Measurements from ENCODE around the gene MBD1. TPM values are rescaled to one million over a fixed set of nuclear protein-coding genes. Genes with fewer than 3 reads are reported as not detected.
A peak's percentile ranks its signal among the peaks of the same experiment; 100 is the strongest.
"Not testable (repeated sequence)": the region's sequence is repeated elsewhere in the genome, so short reads cannot be mapped to it uniquely, and the experiment has no call there.

The MBD1 gene
- polyA plus RNA-seq, 1 experiment: 35.3 TPM

GRCh38 chr18:50240080-50240563 lies 41.2 kb downstream of the MBD1 start:
- H3K27me3 ChIP-seq (ENCODE audit: control insufficient read depth, insufficient read depth, low read length): no peaks in the 10 kb centered on the region
- POLR2A ChIA-PET: no interaction called here
- TF ChIP-seq, protein P1, sequence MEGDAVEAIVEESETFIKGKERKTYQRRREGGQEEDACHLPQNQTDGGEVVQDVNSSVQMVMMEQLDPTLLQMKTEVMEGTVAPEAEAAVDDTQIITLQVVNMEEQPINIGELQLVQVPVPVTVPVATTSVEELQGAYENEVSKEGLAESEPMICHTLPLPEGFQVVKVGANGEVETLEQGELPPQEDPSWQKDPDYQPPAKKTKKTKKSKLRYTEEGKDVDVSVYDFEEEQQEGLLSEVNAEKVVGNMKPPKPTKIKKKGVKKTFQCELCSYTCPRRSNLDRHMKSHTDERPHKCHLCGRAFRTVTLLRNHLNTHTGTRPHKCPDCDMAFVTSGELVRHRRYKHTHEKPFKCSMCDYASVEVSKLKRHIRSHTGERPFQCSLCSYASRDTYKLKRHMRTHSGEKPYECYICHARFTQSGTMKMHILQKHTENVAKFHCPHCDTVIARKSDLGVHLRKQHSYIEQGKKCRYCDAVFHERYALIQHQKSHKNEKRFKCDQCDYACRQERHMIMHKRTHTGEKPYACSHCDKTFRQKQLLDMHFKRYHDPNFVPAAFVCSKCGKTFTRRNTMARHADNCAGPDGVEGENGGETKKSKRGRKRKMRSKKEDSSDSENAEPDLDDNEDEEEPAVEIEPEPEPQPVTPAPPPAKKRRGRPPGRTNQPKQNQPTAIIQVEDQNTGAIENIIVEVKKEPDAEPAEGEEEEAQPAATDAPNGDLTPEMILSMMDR (IDR thresholded peaks at IDR 0.05; ENCODE audit: low read depth, low read length): no peak
- H3K4me3 ChIP-seq (ENCODE audit: low read depth, low read length): no peak overlapping the region
- H3K27ac ChIP-seq (ENCODE audit: low read depth, low read length): no peak overlapping the region
- CTCF ChIA-PET: no interaction called here
- DNase-seq (ENCODE audit: low read depth, low spot score): no peak
- no peaks in the 10 kb centered on the region; the same call in 1 of the 2 replicates for H3K9me3 ChIP-seq (ENCODE audit: control insufficient read depth, insufficient read depth, low read length)

DNA sequence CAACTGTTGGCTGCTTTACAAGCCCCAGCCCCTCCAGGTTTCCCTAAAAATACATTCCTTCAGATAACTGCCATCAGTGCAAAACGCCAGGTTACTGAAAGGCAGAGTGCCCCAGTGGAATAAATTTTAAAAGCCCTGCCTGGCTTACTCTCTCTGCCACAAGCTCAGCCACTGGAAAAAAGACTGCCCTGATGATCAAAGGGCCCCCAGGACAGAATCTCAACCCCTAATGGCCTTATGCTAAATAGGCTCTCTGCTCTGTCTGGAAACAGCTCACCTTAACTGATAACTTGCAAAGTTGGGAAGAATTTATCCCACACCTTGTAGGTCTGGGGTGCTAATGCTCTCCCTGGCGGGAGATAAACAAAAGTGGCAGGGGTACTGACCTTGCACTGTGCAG lies 48.9 kb downstream of the MBD1 start:
- TF ChIP-seq, protein P1 (IDR thresholded peaks at IDR 0.05; ENCODE audit: low read depth, low read length): no peak
- DNase-seq (ENCODE audit: low read depth, low spot score): no peak
- ChIA-PET CTCF (no interaction called here), POLR2A (no interaction called here)
- Histone ChIP-seq H3K27ac (ENCODE audit: low read depth, low read length) (peak overlapping the region; percentile 11), H3K9me3 (ENCODE audit: control insufficient read depth, insufficient read depth, low read length) (no peaks in the 10 kb centered on the region), H3K27me3 (ENCODE audit: control insufficient read depth, insufficient read depth, low read length) (peaks cover 2% of the 10 kb centered on the region), H3K4me3 (ENCODE audit: low read depth, low read length) (no peak overlapping the region)

DNA sequence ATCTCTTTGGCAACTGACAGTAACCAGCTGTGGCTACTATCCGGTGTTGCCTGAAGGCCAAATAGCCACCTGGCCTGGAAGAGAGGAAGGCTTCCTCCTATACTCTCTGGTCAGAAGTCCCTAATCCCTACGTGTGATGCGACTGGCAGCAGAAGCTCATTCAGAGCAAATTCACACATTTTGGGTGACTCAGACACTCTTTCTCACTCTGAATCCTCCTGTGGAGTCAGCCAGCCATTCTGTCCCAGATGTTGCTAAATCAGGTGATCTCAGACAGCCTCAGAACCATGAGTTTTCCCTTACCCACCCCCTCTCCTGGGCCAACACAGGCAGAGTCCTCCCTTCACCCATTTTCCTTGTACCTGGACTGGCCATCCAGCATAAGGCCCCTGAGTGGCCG lies 49.7 kb downstream of the MBD1 start:
- no peak overlapping the region for H3K27ac ChIP-seq (ENCODE audit: low read depth, low read length)
- ChIA-PET POLR2A (no interaction called here), CTCF (no interaction called here)
- TF ChIP-seq, protein P1 (IDR thresholded peaks at IDR 0.05; ENCODE audit: low read depth, low read length): no peak
- peaks cover 2% of the 10 kb centered on the region for H3K27me3 ChIP-seq (ENCODE audit: control insufficient read depth, insufficient read depth, low read length)
- no peaks in the 10 kb centered on the region for H3K9me3 ChIP-seq (ENCODE audit: control insufficient read depth, insufficient read depth, low read length)
- DNase-seq (ENCODE audit: low read depth, low spot score): no peak
- H3K4me3 ChIP-seq (ENCODE audit: low read depth, low read length): no peak overlapping the region

- H3K27me3 ChIP-seq (ENCODE audit: control insufficient read depth, insufficient read depth, low read length); H3K4me3 ChIP-seq (ENCODE audit: low read depth, low read length); H3K9me3 ChIP-seq (ENCODE audit: control insufficient read depth, insufficient read depth, low read length); POLR2A ChIA-PET; DNase-seq (ENCODE audit: low read depth, low spot score); H3K27ac ChIP-seq (ENCODE audit: low read depth, low read length): not testable (repeated sequence)
- CTCF ChIA-PET: interaction anchor here (1.0 kb wide), 1 partner anchor 137 kb away, joined by 3 read pairs; no protein-coding TSS in a partner anchor
These were observed 61.1 kb downstream of the MBD1 start for GRCh38 chr18:50220249-50220648.

Small RNA genes within 50 kb of the gene (small RNA-seq; reads per million reads assigned to genes)
- not detected for gene RNA5SP458 (ENCODE audit: insufficient read length, low read depth)

Other genes starting within 250 kb of the MBD1 start
- 0.32 and 0.41 TPM in 2 replicates for gene MYO5B, start 86.4 kb downstream of the MBD1 start, polyA plus RNA-seq (2011; rRNA removed)
- 0.24 and 0.26 TPM in 2 replicates for gene CFAP53, start 15.0 kb downstream of the MBD1 start, polyA plus RNA-seq (2011; rRNA removed)
- gene CXXC1, start 6.2 kb upstream of the MBD1 start, polyA plus RNA-seq (2011; rRNA removed): 23.6 and 24.5 TPM in 2 replicates
- gene SKA1, start 93.5 kb upstream of the MBD1 start, polyA plus RNA-seq (2011; rRNA removed): 3.5 and 6.2 TPM in 2 replicates

Measured in AG04450 (cell line).